T-helper 1 cell (primary cell): Measurements from ENCODE around the gene REN.
A peak's percentile ranks its signal among the peaks of the same experiment; 100 is the strongest.

Experiments used
- DNase-seq, 5 donors: peaks; one replicate each; pipeline ENCODE4 v3.0.0-alpha.2; 2012 to 2020

Gene REN

DNA sequence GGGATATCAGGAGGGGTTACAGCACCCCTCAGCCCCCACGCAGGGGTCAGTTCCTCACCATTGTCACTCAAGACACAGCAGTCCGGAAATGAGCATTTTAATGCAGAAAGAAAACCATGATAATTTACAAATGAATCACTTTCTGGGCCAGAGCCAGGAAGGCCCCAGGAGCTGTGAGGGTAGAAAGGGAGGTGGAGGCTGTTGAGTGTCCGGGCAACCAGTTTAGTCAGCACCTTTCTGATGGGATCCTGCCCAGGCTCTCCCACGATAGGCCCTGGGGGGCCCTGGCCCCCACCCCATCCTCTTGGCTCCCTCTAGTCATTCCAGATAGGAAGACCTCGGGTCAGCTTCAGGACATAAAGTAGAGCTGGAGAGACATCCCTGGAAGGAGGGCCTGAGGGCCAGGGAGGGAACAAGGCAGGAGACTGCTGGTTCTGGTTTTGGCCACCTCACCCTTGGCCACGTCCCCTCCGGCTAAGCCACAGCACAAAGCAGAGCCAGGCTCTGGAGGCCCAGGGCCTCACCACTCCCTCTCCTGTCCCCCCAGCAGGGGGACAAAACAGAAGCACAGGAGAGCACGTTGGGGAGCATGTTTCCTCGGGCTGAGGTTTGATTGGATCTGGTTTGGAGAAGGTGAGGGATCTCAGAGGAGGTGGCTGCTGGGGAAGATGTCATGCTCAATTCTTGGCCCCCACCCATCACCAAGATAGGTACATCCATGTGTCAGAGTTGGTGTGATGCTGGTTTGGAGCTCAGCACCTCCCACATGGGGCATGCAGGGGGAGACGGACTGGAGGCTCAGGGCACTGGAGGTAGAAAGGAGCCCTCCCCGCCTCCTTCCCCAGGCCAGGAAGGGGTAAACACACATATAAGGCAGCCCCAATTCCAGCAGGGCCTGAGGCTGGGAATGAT, 34.9 kb downstream of the REN start:
- DNase-seq = no peak

GRCh38 chr1:204130178-204130577, 36.0 kb downstream of the REN start:
- no peak for DNase-seq

DNA sequence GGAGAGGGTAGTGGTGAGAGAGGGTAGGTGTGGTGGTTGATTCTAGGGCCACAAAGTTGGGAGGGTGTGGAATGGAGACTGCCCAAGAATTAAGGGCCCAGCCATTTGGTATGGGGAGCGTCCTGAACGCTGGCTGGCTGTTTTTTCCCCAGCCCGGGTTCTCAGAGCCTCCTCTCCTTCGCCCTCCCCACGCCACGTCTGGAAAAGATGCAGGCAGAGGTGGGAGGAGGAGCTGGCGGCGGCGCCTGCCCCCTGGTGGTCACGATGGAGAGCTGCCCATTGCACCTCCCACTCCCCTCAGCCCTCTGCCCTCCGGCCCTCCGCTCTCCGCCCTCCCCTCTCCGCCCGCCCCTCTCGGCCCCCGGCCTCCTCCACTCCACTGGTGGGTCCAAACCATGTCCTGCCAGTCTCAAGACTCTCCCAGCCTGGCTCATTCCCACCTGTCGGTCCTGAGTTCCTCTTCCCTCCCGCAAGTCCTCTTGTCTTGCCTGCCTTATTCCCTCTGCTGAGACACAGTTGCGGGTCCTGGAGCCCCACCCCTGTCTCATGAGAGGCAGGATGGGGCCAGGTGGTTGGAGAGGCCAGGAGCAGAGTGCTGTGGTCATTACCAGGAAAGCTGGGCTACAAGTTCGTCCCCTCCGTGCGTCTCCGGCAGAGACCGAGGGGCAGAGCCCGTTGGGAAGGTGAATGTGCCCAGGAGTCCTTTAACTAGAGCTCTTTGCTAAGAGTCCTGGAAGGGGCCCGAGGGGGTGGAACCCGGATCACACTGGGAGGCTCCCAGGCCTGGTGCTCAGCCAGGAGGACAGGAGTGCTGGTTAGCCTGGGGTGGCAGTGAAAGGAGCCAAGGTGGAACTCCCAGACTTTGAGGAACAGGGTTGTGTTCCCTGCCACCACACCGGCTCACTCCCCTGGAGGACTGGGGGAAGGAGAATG, 36.9 kb downstream of the REN start:
- peak; percentile 38 to 64 (median 56) for DNase-seq

DNA sequence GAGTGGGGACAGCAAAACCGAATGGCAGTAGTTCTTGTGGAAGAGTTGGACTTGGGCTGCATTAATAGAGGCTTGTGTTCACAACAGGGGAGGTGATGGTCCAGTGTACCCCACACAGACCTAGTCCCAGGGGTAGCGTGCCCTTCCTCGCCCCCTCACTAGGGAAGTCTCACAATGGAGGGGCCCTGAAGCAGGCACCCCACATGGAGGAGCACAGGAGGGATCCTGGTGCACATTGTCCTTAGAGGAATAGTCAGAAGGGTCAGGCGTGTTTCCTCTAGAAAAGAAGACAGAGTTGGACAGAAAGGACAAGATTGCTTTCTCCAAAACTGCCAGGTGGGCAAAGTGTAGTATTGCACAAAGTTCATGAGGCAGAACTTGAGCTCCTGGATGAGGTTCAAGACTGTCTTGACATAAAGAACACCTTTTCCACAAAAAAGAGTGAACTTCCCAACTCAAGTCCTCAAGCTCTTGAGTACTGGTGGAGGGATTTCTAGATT, 37.6 kb downstream of the REN start:
- no peak for DNase-seq

GRCh38 chr1:204127597-204128242, 38.4 kb downstream of the REN start:
- DNase-seq = no peak

DNA sequence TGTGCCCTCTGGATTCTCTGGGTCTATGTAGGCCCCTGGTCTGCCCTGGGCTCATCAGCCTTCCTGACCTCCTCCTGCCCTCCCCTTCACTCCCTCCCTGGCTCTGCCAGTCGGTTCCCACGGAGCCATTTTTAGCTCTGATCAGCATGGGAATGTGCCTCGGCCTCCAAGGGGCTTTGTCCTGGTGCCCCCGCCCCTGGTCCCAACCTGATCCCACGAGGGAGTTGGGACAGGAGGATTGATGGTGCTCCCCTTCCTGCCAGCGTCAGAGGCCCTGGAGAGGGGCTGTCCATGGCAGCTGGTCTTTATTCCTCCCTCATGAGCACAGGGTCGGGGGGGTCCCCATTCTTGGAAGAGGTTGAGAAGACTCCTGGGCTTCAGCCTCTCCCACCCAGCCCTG, 39.2 kb downstream of the REN start:
- no peak for DNase-seq

DNA sequence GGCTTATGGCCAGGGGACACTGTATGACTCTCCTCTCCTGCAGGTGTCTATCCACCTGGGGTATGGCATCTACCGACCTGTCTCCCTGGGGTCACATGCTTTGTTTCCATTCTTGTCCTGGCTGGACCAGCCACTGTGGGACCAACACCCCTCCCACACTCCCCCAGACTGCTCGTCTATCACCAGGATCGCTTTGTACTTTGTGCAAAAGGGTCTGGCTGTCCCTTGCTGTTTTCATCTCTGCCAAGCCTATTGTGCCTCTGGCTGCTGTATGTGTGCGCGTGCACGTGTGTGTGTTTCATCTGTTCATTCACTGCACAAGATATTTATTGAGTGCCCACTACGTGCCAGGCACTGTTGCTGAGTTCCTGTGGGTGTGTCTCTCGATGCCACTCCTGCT, 39.8 kb downstream of the REN start:
- DNase-seq = no peak

GRCh38 chr1:204125759-204126351, 40.3 kb downstream of the REN start:
- DNase-seq = no peak

DNA sequence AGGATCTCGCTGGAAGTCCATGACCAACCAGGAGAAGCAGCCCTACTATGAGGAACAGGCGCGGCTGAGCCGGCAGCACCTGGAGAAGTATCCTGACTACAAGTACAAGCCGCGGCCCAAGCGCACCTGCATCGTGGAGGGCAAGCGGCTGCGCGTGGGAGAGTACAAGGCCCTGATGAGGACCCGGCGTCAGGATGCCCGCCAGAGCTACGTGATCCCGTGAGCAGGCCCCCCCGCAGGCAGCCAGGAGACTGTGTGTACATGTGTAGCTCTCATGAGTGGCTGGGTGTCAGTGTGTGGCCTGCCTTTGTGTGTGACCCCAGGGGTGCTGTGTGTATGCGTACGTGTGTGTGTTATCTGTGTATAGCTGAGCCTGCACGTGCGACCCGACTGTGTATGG, 41.5 kb downstream of the REN start:
- no peak for DNase-seq

DNA sequence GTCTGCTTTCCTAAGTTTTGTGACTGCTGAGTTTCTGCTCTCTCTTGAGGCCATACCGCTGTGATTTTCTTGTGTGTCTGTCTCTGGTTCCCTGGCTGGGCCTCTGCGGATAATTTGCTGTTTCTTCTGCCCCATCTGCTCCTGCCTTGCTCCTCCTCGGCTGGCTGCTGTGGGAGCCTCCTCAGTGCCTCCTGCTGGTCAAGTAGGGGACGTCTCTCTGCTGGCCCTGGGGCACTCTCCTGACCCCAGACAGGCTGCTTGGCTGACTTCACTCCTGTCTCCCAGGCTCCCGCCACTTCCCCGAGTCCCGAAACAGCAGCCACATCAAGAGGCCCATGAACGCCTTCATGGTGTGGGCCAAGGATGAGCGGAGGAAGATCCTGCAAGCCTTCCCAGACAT, 42.8 kb downstream of the REN start:
- no peak for DNase-seq

DNA sequence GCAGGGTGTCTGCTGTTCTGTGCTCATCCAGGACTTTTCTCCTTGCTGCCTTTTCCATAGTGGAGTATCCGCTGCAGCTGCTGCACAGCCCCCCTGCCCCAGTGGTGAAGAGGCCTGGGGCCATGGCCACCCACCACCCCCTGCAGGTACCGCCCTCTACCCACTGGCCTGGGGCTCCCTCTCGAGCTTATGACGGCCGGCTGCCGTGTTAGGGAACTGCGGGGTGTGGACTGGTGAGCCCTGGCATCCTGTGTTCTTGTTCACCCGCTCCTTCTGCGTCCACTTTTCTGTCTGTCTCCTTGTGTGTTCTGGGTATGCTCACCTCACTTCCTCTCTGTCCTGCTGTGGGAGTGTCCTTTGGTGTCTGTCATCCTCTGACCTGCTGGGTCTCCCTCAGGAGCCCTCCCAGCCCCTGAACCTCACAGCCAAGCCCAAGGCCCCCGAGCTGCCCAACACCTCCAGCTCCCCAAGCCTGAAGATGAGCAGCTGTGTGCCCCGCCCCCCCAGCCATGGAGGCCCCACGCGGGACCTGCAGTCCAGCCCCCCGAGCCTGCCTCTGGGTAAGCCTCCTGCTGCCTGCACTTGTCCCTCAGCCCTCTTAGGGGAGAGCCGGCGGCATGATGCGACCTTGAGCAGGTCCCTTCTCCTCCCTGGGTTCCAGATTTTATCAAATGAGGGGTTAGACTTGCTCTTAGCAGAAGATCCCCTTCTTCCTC, 44.1 kb downstream of the REN start:
- DNase-seq = no peak

GRCh38 chr1:204116539-204116938, 49.6 kb downstream of the REN start:
- no peak for DNase-seq

DNA sequence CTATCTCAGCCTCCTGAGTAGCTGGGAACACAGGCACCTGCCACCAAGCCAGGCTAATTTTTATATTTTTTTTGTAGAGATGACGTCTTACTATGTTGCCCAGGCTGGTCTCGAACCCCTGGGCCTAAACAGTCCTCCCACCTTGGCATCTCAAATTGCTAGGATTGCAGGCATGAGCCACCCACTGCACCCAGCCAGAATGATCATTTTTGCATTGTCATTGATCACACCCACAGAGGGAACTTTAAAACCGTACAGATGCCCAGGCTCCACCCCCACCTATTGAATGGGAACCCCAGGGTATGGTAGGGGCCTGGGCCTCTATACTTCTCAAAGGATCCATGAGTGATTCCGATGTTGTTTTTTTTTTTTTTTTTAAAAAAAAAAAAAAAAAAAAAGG, 51.0 kb downstream of the REN start:
- DNase-seq = no peak

GRCh38 chr1:204114606-204115005, 51.5 kb downstream of the REN start:
- no peak for DNase-seq

DNA sequence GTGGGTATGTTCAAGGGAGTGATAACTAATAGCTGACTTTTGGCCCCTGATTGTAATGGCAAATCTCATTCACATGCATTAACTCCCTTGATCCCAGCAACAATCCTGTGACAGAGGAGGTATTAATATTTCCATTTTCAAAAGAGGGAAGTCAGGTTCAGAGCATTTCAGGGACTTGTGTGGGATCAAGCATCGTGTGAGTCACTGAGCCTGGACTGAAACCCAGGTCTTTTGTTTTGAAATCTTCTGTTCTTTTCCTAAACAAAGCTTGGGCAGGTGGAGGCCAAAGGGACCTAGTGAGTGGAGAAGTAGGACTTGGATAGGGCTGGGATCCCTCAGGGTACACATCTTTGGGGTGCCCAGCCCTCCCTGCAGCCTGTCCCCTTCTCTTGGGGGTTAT, 52.2 kb downstream of the REN start:
- DNase-seq = no peak

- DNase-seq = no peak
Measured at GRCh38 chr1:204112876-204113730, 53.0 kb downstream of the REN start.

GRCh38 chr1:204110894-204111633, 55.1 kb downstream of the REN start:
- DNase-seq = no peak

GRCh38 chr1:204108312-204109141, 57.6 kb downstream of the REN start:
- DNase-seq = no peak

DNA sequence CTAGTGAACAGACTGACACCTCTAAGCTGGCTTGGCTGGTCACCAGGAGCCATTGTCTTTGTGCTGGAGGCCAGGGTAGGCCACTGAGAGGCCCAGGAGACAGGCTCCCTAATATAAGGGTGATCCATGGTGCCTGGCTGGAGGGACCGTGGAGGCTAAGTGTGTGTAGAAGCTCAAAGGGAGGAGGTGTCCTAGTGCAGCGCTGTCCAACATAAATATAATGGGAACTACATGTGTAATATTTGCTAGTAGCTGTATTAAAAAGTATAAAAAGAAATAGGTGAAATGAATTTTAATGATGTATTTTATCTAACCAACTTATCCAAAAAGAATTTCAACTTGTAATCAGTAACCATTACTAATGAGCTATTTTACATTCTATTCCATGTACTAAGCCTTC, 58.2 kb downstream of the REN start:
- DNase-seq = no peak
